Activated CD8-positive, alpha-beta T cell treated with anti-CD3 and anti-CD28 coated beads for 36 hours (primary cell): ENCODE measurements around the gene ZNF195. TPM values are rescaled to one million over a fixed set of nuclear protein-coding genes. Genes with fewer than 3 reads are reported as not detected.
"Not testable (repeated sequence)": the region's sequence is repeated elsewhere in the genome, so short reads cannot be mapped to it uniquely, and the experiment has no call there.

Experiments
- ATAC-seq: fragments of 200-7000 bp; cut with Tn5 transposase; one replicate; pipeline ENCODE4 v1.10.0; 2021; ENCODE audit warnings: mild to moderate bottlenecking, moderate library complexity
- CTCF ChIA-PET: fragments of 350-600 bp; sonication (Branson Sonifier 250); formaldehyde crosslinking; loops from one replicate; lab custom pipeline; 2021; ENCODE audit warnings: antibody characterized with exemption; lab: Charles Lee
- POLR2A ChIA-PET: fragments of 350-600 bp; sonication (Branson Sonifier 250); formaldehyde crosslinking; loops from one replicate; lab custom pipeline; 2021; ENCODE audit warnings: antibody characterized with exemption; lab: Charles Lee
- DNase-seq: peaks from one replicate; pipeline ENCODE4 v3.0.0-alpha.2; 2020
- H3K27ac Mint-ChIP-seq: one replicate; pipeline ENCODE4 v1.8.0; 2021; ENCODE audit warnings: mild to moderate bottlenecking, mixed read lengths
- H3K27me3 Mint-ChIP-seq: one replicate; pipeline ENCODE4 v1.8.0; 2021; ENCODE audit warnings: mixed read lengths
- H3K36me3 Mint-ChIP-seq: one replicate; pipeline ENCODE4 v1.8.0; 2021; ENCODE audit warnings: low read depth, mixed read lengths
- H3K4me1 Mint-ChIP-seq: one replicate; pipeline ENCODE4 v1.8.0; 2021; ENCODE audit warnings: low read depth, mixed read lengths
- H3K4me3 Mint-ChIP-seq: one replicate; pipeline ENCODE4 v1.8.0; 2021; ENCODE audit warnings: mild to moderate bottlenecking, moderate library complexity, mixed read lengths
- H3K9me3 Mint-ChIP-seq: one replicate; pipeline ENCODE4 v1.8.0; 2021; ENCODE audit warnings: mixed read lengths
- intact Hi-C: fragments of 100-400 bp; cut with micrococcal nuclease; formaldehyde crosslinking; loops from one replicate; pipeline ENCODE4 v1.10.0; 2022
- total RNA-seq, 2 experiments: library from RNA; stranded (reverse); gene quantifications; one replicate each; pipeline ENCODE4 v1.2.3, GENCODE V29; 2021

Gene ZNF195
- total RNA-seq, 2 experiments from 2014 or later, result 34.3 to 37.6 TPM

DNA sequence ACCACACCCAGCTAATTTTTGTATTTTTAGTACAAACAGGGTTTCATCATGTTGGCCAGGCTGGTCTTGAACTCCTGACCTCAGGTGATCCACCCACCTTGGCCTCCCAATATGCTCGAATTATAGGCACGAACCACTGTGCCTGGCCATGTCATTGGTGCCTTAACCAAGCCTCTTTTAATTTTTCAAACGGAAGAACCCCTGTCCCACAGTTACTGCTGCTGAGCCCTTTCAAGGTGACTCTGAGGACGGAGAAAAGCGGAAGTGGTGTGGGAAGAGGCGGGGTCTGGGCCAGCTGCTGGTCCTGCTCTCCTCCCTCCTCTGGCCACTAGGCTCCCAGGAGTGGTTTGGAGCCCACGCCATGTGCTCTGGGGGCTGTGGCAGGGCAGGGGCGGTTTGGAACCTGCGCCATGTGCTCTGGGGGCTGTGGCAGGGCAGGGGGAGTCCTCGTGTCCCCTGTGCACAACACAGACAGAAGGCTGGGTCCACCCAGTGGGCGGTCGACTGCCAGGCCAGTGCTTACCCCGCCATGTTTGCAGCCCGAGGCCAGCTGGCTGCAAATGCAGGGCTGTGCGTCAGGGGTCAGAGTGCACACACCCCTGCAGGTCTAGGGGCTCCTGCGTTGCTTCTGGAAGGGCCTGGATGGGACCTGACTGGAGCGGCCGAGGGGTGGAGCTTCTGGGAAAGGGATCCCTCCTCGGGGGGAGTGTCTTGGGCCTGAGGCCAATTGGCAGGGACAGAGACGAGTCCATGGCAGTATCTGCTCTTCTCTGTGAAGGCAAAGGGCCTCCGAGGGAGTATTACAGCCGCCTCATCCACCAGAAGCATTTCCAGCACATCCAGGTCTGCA is 25.4 kb upstream of the ZNF195 start:
- H3K36me3 Mint-ChIP-seq, ATAC-seq: not testable (repeated sequence)
- intact Hi-C loops, result loop anchor here (10.0 kb wide), 1 partner anchor 60 kb away; no protein-coding TSS in a partner anchor

GRCh38 chr11:3402861-3403250 is 23.9 kb upstream of the ZNF195 start:
- DNase-seq, H3K4me1 Mint-ChIP-seq, H3K27ac Mint-ChIP-seq, H3K36me3 Mint-ChIP-seq, CTCF ChIA-PET, H3K27me3 Mint-ChIP-seq, H3K9me3 Mint-ChIP-seq, ATAC-seq, H3K4me3 Mint-ChIP-seq, POLR2A ChIA-PET: not testable (repeated sequence)
- intact Hi-C loops, result loop anchor here (10.0 kb wide), 1 partner anchor 58 kb away; no protein-coding TSS in a partner anchor

More for the DNA sequence above, 25.4 kb upstream of the ZNF195 start:
- CTCF ChIA-PET, H3K9me3 Mint-ChIP-seq, H3K4me1 Mint-ChIP-seq, H3K27ac Mint-ChIP-seq, DNase-seq, POLR2A ChIA-PET, H3K4me3 Mint-ChIP-seq, H3K27me3 Mint-ChIP-seq: not testable (repeated sequence)

DNA sequence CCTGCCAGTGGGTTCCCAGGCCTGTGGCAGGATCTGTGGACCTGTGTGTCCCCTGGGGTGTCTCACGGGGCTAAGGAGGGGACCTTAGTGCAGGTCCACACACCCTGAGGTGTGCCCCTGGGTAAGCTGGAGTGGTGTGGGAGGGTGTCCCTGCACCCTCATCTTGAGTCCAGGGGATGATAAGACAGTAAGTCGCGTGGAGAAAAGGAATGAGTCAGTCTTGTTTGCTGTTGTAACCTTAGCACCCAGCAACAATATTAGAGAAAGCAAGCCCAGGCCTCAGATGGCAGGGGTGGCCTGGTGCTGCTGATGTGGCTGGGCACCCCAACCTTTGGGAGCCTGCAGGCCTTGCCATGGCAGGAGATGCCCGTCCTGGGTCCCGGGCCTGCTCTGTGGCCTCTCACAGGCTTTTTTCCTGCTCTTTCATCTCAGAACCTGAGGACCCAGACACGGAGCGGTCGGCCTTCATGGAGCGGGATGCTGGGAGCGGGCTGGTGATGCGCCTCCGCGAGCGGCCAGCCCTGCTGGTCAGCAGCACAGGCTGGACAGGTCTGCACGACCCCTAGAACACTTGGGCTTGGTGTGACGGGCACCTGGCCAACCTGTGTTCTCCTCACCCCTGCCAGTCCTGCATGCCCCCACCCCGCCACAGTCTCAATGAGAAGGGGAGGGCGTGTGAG is 23.4 kb upstream of the ZNF195 start:
- H3K27ac Mint-ChIP-seq, H3K4me3 Mint-ChIP-seq, CTCF ChIA-PET, H3K9me3 Mint-ChIP-seq, POLR2A ChIA-PET, H3K27me3 Mint-ChIP-seq, H3K36me3 Mint-ChIP-seq, ATAC-seq, DNase-seq, H3K4me1 Mint-ChIP-seq: not testable (repeated sequence)
- intact Hi-C loops, result loop anchor here (10.0 kb wide), 1 partner anchor 58 kb away; no protein-coding TSS in a partner anchor

- ATAC-seq, POLR2A ChIA-PET, CTCF ChIA-PET, H3K36me3 Mint-ChIP-seq, DNase-seq, H3K9me3 Mint-ChIP-seq, H3K4me1 Mint-ChIP-seq, H3K27me3 Mint-ChIP-seq, H3K27ac Mint-ChIP-seq, H3K4me3 Mint-ChIP-seq: not testable (repeated sequence)
- intact Hi-C loops, result loop anchor here (10.0 kb wide), 1 partner anchor 56 kb away; no protein-coding TSS in a partner anchor
Observed at GRCh38 chr11:3401052-3401451, 22.1 kb upstream of the ZNF195 start.

DNA sequence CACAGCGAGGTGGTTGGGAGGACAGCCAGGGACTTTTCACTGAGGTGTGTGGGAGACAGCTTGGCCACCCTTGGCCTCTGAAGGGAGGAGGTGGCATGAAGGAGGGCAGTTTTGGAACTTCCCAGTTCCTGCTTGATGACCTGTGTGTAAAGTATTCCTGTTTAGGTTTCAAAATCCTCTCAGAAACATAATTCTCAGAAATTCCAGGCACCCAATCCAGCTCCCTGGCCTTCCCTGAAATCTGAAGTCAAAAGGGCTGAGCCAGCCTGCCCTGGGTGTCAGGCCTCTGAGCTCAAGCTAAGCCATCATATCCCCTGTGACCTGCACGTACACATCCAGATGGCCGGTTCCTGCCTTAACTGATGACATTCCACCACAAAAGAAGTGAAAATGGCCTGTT is 19.6 kb upstream of the ZNF195 start:
- H3K27me3 Mint-ChIP-seq, H3K36me3 Mint-ChIP-seq, H3K9me3 Mint-ChIP-seq, CTCF ChIA-PET, ATAC-seq, H3K4me1 Mint-ChIP-seq, H3K27ac Mint-ChIP-seq, DNase-seq, intact Hi-C loops, POLR2A ChIA-PET, H3K4me3 Mint-ChIP-seq: not testable (repeated sequence)

DNA sequence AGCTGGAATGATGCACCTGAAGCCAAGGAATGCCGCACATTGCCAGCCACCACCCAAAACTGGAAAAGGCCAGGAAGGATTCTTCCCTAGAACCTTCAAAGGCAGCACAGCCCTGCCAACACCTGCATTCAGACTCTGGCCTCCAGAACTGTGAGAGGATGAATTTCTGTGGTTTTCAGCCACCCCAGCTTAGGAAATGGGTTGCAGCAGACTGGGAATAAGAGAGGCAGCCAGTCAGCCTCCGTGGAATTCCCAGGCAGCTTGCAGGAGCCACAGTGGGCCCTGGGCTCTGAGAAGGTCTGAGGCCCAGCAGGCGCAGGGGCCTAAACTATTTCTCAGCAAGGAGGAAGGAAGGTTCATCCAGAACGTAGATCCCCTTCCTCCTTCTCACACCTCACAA is 19.2 kb upstream of the ZNF195 start:
- DNase-seq, POLR2A ChIA-PET, H3K9me3 Mint-ChIP-seq, H3K27ac Mint-ChIP-seq, H3K4me1 Mint-ChIP-seq, CTCF ChIA-PET, H3K36me3 Mint-ChIP-seq, intact Hi-C loops, H3K27me3 Mint-ChIP-seq, ATAC-seq, H3K4me3 Mint-ChIP-seq: not testable (repeated sequence)

DNA sequence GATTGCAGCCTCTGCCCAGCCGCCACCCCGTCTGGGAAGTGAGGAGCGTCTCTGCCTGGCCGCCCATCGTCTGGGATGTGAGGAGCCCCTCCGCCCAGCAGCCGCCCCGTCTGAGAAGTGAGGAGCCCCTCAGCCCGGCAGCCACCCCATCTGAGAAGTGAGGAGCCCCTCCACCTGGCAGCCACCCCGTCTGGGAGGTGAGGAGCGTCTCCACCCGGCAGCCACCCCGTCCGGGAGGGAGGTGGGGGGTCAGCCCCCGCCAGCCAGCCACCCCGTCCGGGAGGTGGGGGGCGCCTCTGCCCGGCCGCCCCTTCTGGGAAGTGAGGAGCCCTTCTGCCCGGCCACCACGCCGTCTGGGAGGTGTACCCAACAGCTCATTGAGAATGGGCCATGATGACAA is 18.3 kb upstream of the ZNF195 start:
- H3K4me1 Mint-ChIP-seq, DNase-seq, H3K27me3 Mint-ChIP-seq, H3K27ac Mint-ChIP-seq, H3K9me3 Mint-ChIP-seq, intact Hi-C loops, H3K36me3 Mint-ChIP-seq, CTCF ChIA-PET, H3K4me3 Mint-ChIP-seq, ATAC-seq, POLR2A ChIA-PET: not testable (repeated sequence)

DNA sequence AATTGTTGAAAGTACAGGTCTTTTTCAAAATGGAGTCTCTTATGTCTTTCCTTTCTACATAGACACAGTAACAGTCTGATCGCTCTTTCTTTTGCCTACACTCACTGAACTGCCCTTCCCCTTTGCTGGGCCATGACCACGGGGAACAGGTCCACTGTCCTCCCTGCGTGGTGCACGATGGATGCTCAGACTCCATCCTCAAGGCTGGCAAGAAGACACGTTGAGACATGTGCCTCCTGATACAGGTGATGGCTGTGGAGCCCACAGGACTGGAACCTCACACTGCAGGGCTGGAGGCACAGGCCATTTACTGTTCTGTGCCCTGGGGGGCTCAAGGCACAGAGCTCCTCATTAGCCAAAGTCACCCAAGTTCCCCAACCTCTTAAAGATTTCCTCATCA is 16.5 kb upstream of the ZNF195 start:
- H3K4me3 Mint-ChIP-seq, H3K27me3 Mint-ChIP-seq, H3K36me3 Mint-ChIP-seq, ATAC-seq, H3K27ac Mint-ChIP-seq, intact Hi-C loops, POLR2A ChIA-PET, DNase-seq, H3K9me3 Mint-ChIP-seq, H3K4me1 Mint-ChIP-seq: not testable (repeated sequence)
- CTCF ChIA-PET, result interaction anchor here (0.9 to 1.0 kb wide), 2 partner anchors 13 to 304 kb away, joined by 3 to 4 read pairs; no protein-coding TSS in a partner anchor

DNA sequence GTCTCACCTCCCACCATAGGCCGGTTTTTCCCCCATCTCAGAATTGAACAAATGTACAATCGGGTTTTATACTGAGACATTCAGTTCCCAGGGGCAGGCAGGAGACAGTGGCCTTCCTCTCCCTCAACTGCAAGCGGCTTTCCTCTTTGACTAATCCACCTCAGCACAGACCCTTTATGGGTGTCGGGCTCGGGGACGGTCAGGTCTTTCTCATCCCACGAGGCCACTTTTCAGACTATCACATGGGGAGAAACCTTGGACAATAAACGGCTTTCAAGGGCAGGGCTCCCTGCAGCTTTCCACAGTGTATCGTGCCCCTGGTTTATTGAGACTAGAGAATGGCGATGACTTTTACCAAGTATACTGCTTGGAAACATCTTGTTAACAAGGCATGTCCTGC is 16.0 kb upstream of the ZNF195 start:
- H3K4me1 Mint-ChIP-seq, H3K27ac Mint-ChIP-seq, H3K4me3 Mint-ChIP-seq, H3K27me3 Mint-ChIP-seq, ATAC-seq, H3K9me3 Mint-ChIP-seq, CTCF ChIA-PET, POLR2A ChIA-PET, DNase-seq, intact Hi-C loops, H3K36me3 Mint-ChIP-seq: not testable (repeated sequence)

DNA sequence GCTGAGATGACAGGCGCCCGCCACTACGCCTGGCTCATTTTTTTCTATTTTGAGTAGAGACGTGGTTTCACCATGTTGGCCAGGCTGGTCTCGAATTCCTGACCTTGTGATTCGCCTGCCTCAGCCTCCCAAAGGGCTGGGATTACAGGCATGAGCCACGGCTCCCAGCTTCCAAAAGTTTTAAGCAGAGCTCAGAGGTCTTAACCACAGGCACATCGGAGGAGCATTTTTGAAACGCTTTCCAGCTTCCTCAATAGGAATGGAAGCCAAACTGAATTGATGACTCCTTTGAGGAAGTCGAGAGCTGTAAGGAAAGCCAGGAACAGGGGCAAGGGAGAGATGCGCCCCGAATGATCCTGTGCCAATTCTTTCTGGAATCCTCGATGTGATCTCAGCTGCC is 14.5 kb upstream of the ZNF195 start:
- H3K4me1 Mint-ChIP-seq, DNase-seq, H3K36me3 Mint-ChIP-seq, H3K27ac Mint-ChIP-seq, ATAC-seq, POLR2A ChIA-PET, H3K27me3 Mint-ChIP-seq, H3K4me3 Mint-ChIP-seq, H3K9me3 Mint-ChIP-seq, intact Hi-C loops: not testable (repeated sequence)
- CTCF ChIA-PET, result interaction anchor here (1.3 kb wide), 1 partner anchor 24 kb away, joined by 3 read pairs; no protein-coding TSS in a partner anchor
